ENCODE results near the gene PRB2.

- TF ChIP-seq EZH2 (IDR thresholded peaks at IDR 0.05; ENCODE audit: borderline replicate concordance, insufficient read depth, low read length, poor library complexity, severe bottlenecking) = no peak
- TF ChIP-seq RAD21 (conservative IDR thresholded peaks at IDR 0.05) = no peak
- TF ChIP-seq, protein P1, sequence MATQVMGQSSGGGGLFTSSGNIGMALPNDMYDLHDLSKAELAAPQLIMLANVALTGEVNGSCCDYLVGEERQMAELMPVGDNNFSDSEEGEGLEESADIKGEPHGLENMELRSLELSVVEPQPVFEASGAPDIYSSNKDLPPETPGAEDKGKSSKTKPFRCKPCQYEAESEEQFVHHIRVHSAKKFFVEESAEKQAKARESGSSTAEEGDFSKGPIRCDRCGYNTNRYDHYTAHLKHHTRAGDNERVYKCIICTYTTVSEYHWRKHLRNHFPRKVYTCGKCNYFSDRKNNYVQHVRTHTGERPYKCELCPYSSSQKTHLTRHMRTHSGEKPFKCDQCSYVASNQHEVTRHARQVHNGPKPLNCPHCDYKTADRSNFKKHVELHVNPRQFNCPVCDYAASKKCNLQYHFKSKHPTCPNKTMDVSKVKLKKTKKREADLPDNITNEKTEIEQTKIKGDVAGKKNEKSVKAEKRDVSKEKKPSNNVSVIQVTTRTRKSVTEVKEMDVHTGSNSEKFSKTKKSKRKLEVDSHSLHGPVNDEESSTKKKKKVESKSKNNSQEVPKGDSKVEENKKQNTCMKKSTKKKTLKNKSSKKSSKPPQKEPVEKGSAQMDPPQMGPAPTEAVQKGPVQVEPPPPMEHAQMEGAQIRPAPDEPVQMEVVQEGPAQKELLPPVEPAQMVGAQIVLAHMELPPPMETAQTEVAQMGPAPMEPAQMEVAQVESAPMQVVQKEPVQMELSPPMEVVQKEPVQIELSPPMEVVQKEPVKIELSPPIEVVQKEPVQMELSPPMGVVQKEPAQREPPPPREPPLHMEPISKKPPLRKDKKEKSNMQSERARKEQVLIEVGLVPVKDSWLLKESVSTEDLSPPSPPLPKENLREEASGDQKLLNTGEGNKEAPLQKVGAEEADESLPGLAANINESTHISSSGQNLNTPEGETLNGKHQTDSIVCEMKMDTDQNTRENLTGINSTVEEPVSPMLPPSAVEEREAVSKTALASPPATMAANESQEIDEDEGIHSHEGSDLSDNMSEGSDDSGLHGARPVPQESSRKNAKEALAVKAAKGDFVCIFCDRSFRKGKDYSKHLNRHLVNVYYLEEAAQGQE (IDR thresholded peaks at IDR 0.05; ENCODE audit: borderline replicate concordance) = no peak
- TF ChIP-seq EP300 (conservative IDR thresholded peaks at IDR 0.05; ENCODE audit: poor library complexity, severe bottlenecking) = no peak
- no peak for TF ChIP-seq CTCF (IDR thresholded peaks at IDR 0.05; ENCODE audit: poor library complexity, severe bottlenecking)
Measured at GRCh38 chr12:11344500-11344899, 50.9 kb downstream of the PRB2 start.
